GM10248 (cell line): Measurements from ENCODE around the gene RMND5B.

Experiments
- CTCF ChIA-PET: fragments of 300-600 bp; sonication (Branson Sonifier 250); formaldehyde crosslinking; extraction: SDS; loops from one replicate; lab custom pipeline; 2021; ENCODE audit warnings: antibody characterized with exemption; lab: Yijun Ruan, JAX
- POLR2A ChIA-PET: fragments of 350-650 bp; sonication (Branson Sonifier 250); formaldehyde crosslinking; extraction: SDS; loops from one replicate; lab custom pipeline; 2020; ENCODE audit warnings: antibody characterized with exemption; lab: Yijun Ruan, JAX
- DNase-seq: peaks from one replicate; pipeline ENCODE4 v3.0.0; 2012; ENCODE audit errors: extremely low spot score
- TF ChIP-seq, protein P1 (sequence below): IDR thresholded peaks from 2 replicates; pipeline ENCODE4 v1.5.1; 2012; ENCODE audit warnings: mild to moderate bottlenecking, low read depth; ENCODE audit errors: extremely low read depth, missing control alignments, control extremely low read depth

RMND5B gene

DNA sequence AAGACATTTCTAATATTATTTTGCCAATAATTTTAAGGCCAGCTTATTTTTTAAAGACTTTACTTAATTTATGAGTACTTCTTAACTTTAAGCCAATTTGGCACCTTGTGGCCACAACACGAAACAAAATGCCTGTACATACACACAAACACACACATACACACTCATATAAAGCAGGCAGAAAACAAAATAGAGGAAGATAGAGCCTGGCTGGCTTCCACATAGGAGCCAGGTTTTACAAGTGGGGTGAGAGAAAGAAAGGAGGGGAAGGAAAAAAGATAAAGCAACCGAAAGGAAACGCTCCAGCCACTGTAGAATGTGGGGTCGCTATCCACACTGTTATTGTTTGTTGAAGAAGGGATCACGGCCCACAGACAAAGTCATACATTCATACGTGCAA lies 46.0 kb downstream of the RMND5B start:
- no peak for DNase-seq
- CTCF ChIA-PET, result no interaction called here
- POLR2A ChIA-PET, result no interaction called here

DNA sequence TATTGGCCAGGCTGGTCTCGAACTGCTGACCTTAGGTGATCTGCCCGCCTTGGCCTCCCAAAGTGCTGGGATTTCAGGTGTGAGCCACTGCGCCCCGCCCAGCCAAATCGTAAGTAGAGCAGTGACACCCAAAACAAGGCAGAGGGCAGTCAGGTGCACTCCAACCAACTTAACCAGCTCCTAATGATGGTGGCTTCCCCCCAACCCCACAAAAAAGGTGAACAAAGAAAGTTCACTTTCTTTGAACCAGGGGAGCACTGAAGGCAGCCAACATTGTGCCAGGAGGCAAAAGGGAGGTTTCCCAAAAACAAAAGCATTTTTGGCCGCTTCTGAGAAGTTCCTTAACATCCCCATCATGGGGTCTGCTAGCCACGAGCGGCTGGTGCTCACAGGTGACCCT lies 46.8 kb downstream of the RMND5B start:
- ChIA-PET POLR2A (no interaction called here), CTCF (interaction anchor here (1.1 kb wide), 1 partner anchor 102 kb away, joined by 3 read pairs; no protein-coding TSS in a partner anchor)
- TF ChIP-seq, protein P1, sequence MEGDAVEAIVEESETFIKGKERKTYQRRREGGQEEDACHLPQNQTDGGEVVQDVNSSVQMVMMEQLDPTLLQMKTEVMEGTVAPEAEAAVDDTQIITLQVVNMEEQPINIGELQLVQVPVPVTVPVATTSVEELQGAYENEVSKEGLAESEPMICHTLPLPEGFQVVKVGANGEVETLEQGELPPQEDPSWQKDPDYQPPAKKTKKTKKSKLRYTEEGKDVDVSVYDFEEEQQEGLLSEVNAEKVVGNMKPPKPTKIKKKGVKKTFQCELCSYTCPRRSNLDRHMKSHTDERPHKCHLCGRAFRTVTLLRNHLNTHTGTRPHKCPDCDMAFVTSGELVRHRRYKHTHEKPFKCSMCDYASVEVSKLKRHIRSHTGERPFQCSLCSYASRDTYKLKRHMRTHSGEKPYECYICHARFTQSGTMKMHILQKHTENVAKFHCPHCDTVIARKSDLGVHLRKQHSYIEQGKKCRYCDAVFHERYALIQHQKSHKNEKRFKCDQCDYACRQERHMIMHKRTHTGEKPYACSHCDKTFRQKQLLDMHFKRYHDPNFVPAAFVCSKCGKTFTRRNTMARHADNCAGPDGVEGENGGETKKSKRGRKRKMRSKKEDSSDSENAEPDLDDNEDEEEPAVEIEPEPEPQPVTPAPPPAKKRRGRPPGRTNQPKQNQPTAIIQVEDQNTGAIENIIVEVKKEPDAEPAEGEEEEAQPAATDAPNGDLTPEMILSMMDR, result no peak
- no peak for DNase-seq

More for the DNA sequence above, 46.0 kb downstream of the RMND5B start:
- TF ChIP-seq, protein P1, result no peak

DNA sequence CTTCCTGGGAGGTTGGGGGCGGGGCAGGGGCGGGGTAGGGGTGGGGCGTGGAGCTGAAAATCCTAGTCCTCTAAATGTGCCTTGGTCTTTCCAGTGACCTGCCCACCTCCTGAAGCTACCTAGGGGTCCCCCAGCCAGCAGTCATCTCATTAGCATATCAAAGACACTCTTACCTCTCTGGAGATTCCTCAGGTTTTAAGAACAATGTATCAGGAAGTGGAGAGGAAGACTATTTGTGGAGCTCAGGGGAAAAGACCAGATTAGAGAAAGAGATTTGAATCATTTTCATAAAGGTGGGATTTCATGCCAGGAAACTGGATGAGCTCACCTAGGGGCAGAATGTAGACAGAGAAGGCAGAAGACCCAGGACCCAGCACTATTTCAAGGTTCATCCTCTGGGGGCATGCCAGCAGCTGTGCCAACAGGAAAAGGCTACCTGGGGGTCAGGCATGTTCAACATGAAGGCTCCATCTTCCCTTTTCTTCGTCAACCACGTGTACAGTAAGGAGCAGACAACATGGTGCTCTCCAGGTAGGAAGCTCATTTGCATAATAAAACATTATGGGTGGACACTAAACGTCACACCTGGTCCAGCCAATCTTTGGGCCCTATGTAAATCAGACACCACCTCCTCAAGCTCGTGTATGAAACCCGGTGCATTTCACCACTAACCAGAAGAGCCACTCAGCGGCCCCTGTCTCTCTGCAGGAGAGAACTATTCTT lies 49.5 kb downstream of the RMND5B start:
- ChIA-PET POLR2A (interaction anchor here (0.6 to 0.7 kb wide), 3 partner anchors 27 to 1820 kb away, joined by 4 to 8 read pairs (median 4); partner anchors contain the start of gene NHP2), CTCF (no interaction called here)
- no peak for DNase-seq
- TF ChIP-seq, protein P1, result no peak

DNA sequence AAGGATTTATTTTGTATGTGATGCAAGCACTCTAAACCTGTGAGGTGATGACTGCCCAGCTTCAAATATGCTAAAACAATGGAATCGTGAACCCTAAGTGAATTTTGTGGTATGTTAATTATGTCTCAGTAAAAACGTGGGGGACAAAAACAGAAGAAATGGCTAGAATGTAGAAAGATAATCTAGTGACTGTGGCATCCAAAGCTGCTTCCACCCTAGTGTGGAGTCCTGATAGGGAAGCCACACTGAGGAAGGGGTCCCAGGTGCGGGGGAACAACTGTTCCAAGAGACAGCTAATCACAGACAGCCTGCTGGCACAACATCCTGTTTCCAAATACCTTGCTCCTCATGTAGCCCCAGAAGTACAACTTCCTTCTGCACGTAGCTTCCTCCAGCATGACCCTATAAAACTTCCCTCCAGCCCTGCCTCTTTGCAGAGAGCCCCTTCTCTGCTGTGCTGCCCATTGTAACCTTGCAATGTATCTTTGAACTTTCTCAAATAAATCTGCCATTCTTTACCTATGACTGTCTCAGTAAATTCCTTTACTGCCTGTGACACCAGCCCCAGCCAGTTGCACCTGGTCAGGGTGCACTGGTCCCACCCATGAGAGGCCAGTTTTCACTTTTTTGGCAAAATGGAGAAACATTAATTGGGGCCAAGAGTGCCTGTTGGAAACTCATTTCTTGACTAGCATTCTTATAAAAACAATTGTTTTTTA lies 51.5 kb downstream of the RMND5B start:
- TF ChIP-seq, protein P1, result no peak
- DNase-seq, result no peak
- ChIA-PET CTCF (interaction anchor here (0.9 kb wide), 1 partner anchor 107 kb away, joined by 3 read pairs; no protein-coding TSS in a partner anchor), POLR2A (no interaction called here)

DNA sequence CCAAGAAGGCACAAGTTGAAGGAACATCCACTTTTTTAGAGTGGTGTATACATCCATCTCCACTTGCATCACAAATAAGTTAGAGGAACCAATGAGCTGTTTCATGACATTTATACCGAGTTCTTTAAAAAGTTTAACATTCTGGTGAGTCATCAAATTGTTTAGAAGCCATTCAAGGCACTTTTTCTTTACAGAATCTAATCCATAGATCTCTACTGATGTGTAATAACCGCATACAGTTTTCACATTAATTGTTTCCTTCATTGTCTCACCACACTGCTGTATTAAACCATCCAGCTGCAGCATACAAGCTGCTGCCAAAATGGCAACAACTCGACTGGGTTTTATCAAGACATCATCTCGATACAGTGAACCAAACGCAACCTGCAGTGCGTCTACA lies 55.6 kb downstream of the RMND5B start:
- TF ChIP-seq, protein P1, result no peak
- ChIA-PET POLR2A (no interaction called here), CTCF (no interaction called here)
- DNase-seq, result no peak

DNA sequence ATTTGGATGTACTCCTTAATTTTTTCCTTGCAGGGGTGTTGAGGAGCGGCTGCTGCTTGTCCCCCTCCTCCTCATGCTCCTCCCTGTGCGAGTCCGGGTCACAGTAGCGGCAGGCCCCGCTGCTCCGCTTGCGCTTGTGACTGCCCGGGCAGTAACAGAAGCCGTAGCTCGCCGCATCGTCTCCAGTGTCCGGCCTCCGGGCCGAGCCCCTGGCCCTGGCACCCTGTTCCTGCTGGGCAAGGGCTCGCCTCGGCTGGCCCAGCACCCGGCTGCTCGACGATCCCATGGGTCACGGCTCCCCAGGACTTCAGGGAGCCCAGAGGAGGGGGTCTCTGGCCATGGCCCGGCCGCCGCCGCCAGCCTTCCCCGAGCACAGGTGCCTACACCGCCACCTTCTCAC lies 56.2 kb downstream of the RMND5B start, which contains the start of gene GMCL2:
TSS of gene GMCL2 (minus strand) at position 358 of the 400 bp plus-strand sequence. CDS start at position 286, 72 bp downstream.
- ChIA-PET CTCF (no interaction called here), POLR2A (no interaction called here)
- no peak for DNase-seq
- TF ChIP-seq, protein P1, result no peak
